Endodermal cell (in vitro differentiated cells): ENCODE measurements around the gene CALR3. TPM values are rescaled to one million over a fixed set of nuclear protein-coding genes. Genes with fewer than 3 reads are reported as not detected.
"Not testable (repeated sequence)": the region's sequence is repeated elsewhere in the genome, so short reads cannot be mapped to it uniquely, and the experiment has no call there.

Experiments
- DNase-seq: peaks from one replicate; pipeline ENCODE4 v3.0.0-alpha.2; 2017
- H3K27ac ChIP-seq: 2 replicates; pipeline ENCODE4 v1.5.1; 2013; ENCODE audit warnings: mild to moderate bottlenecking, low read depth, low read length, moderate library complexity
- H3K27me3 ChIP-seq: 2 replicates; pipeline ENCODE4 v1.6.1; 2013; ENCODE audit warnings: mild to moderate bottlenecking, low read length, moderate library complexity; ENCODE audit not compliant: insufficient read depth, control insufficient read depth, poor library complexity, severe bottlenecking
- H3K36me3 ChIP-seq: 2 replicates; pipeline ENCODE4 v1.7.0; 2013; ENCODE audit warnings: mild to moderate bottlenecking, low read length, moderate library complexity; ENCODE audit not compliant: control insufficient read depth, insufficient read depth
- H3K4me1 ChIP-seq: one replicate; pipeline ENCODE4 v1.7.0; 2013; ENCODE audit warnings: low read length; ENCODE audit not compliant: control insufficient read depth, insufficient read depth
- H3K4me3 ChIP-seq: 2 replicates; pipeline ENCODE4 v1.5.1; 2013; ENCODE audit warnings: mild to moderate bottlenecking, low read length, moderate library complexity
- H3K9ac ChIP-seq: 2 replicates; pipeline ENCODE4 v1.6.1; 2013; ENCODE audit warnings: mild to moderate bottlenecking, low read length, moderate library complexity; ENCODE audit not compliant: poor library complexity, severe bottlenecking; ENCODE audit errors: extremely low read depth
- H3K9me3 ChIP-seq: 2 replicates; pipeline ENCODE4 v1.6.1; 2013; ENCODE audit warnings: mild to moderate bottlenecking, low read length, moderate library complexity; ENCODE audit not compliant: control insufficient read depth
- H3K27ac Mint-ChIP-seq: 2 replicates; pipeline ENCODE4 v1.8.0; 2020; ENCODE audit warnings: mixed read lengths
- H3K27me3 Mint-ChIP-seq: 2 replicates; pipeline ENCODE4 v1.8.0; 2021; ENCODE audit warnings: mild to moderate bottlenecking, mixed read lengths; ENCODE audit not compliant: insufficient read depth
- H3K36me3 Mint-ChIP-seq: 2 replicates; pipeline ENCODE4 v1.8.0; 2020; ENCODE audit warnings: low read depth, mixed read lengths
- H3K4me1 Mint-ChIP-seq: 2 replicates; pipeline ENCODE4 v1.8.0; 2020; ENCODE audit warnings: mixed read lengths
- H3K4me3 Mint-ChIP-seq: 2 replicates; pipeline ENCODE4 v1.8.0; 2020; ENCODE audit warnings: mild to moderate bottlenecking, moderate library complexity, mixed read lengths
- H3K9me3 Mint-ChIP-seq: 2 replicates; pipeline ENCODE4 v1.8.0; 2020; ENCODE audit warnings: mild to moderate bottlenecking, mixed read lengths
- CTCF ChIP-seq: fragments of 200-600 bp; sonication (generic); conservative IDR thresholded peaks from 2 replicates; pipeline ENCODE4 v1.5.0; 2021; ENCODE audit warnings: antibody characterized with exemption, mild to moderate bottlenecking
- WGBS, 2 experiments: methylation state at CpG; one replicate each; pipeline versions ENCODE4 v1.1.5 to v1.1.7; 2013; ENCODE audit warnings: missing lambda C conversion rate in 2 of 2, mixed read lengths in 1 of 2; ENCODE audit not compliant: insufficient coverage in 1 of 2, insufficient read length in 1 of 2; 5-methylcytosine and 5-hydroxymethylcytosine counted together
- long read RNA-seq, 4 experiments: library from polyadenylated mRNA in 2 of 4; library from RNA in 1 of 4; library from capped mRNA in 1 of 4; stranded (forward) in 3 of 4; unstranded in 1 of 4; transcript quantifications; one replicate each; pipeline ENCODE4 v2.0.0, GENCODE V29; 2020 to 2021; ENCODE audit warnings: inconsistent platforms in 1 of 4
- polyA plus RNA-seq, 2 experiments: library from polyadenylated mRNA; stranded (reverse); fragments of 50-300 nt; gene quantifications; one replicate each; pipeline ENCODE4 v1.2.3, GENCODE V29; 2013
- total RNA-seq, 2 donors: library from RNA; stranded (reverse); fragmentation: NEBNext Ultra II Directional in 1 of 2; extraction: Animal tissue kit (Norgen Biotek cat#: 25700) in 1 of 2; gene quantifications; 2 replicates in 1 of 2; 3 replicates in 1 of 2; pipeline ENCODE4 v1.2.1, GENCODE V29; 2021

CALR3 gene
- total RNA-seq, result under 1 TPM in 1 of 2 donors, not detected in 1; 0.27 TPM
- polyA plus RNA-seq (2013, experiment 1 of 2), result not detected
- not detected for polyA plus RNA-seq (2013, experiment 2 of 2)
- long read RNA-seq, experiment 1, result 0 reads
- long read RNA-seq, experiment 2, partial matches to known transcripts, result 0 of 1 reads
- long read RNA-seq, experiment 2, other reads (novel, unspliced or antisense), result 1 of 1 reads
- long read RNA-seq, experiment 3, result 0 reads
- long read RNA-seq, experiment 4, partial matches to known transcripts, result 0 of 4 reads
- long read RNA-seq, experiment 4, other reads (novel, unspliced or antisense), result 2 of 4 reads

- H3K36me3 Mint-ChIP-seq, result peaks cover 3% of the 10 kb centered on the region
- H3K4me3 Mint-ChIP-seq, result peak within 1 kb of the TSS; percentile 86
- H3K27ac ChIP-seq, result peak within 1 kb of the TSS; percentile 86
- peak within 1 kb of the TSS; percentile 92 for H3K4me3 ChIP-seq
- H3K27me3 Mint-ChIP-seq, result no peaks in the 10 kb centered on the region
- WGBS, 2 experiments, result 4 to 16% methylated on average over 20 to 52 of the region's 52 CpGs
- no peaks in the 10 kb centered on the region for H3K9me3 Mint-ChIP-seq
- TF ChIP-seq CTCF, result no peak
- H3K27me3 ChIP-seq, result no peaks in the 10 kb centered on the region
- peak within 1 kb of the TSS; percentile 74 for H3K9ac ChIP-seq
- no peaks in the 10 kb centered on the region for H3K9me3 ChIP-seq
- H3K36me3 ChIP-seq, result peaks cover 5% of the 10 kb centered on the region
- H3K4me1 ChIP-seq, result no peaks in the 10 kb centered on the region
- peak within 1 kb of the TSS; percentile 91 for H3K27ac Mint-ChIP-seq
- peaks cover 9% of the 10 kb centered on the region for H3K4me1 Mint-ChIP-seq
- DNase-seq, result peak; percentile 99
Observed at GRCh38 chr19:16495982-16496612, at the start of gene CALR3, which contains the start of gene C19orf44. Gene CALR3 (minus strand): TSS chr19:16496167. CDS start chr19:16496129, 38 bp downstream. Gene C19orf44 (plus strand): TSS chr19:16496394. CDS start chr19:16500793, 4,399 bp downstream.

- peaks cover 15% of the 10 kb centered on the region for H3K36me3 Mint-ChIP-seq
- no peaks in the 10 kb centered on the region for H3K27me3 Mint-ChIP-seq
- no peaks in the 10 kb centered on the region for H3K9me3 Mint-ChIP-seq
- Histone ChIP-seq H3K9me3 (no peaks in the 10 kb centered on the region), H3K27ac (no peak overlapping the region), H3K9ac (no peak overlapping the region), H3K36me3 (peaks cover 12% of the 10 kb centered on the region), H3K4me1 (no peaks in the 10 kb centered on the region), H3K4me3 (no peak overlapping the region), H3K27me3 (no peaks in the 10 kb centered on the region)
- no peak for TF ChIP-seq CTCF
- no peak for DNase-seq
- 95 to 96% methylated on average over 8 to 10 of the region's 11 CpGs for WGBS, 2 experiments
- H3K4me1 Mint-ChIP-seq, result peaks cover 16% of the 10 kb centered on the region
- H3K27ac Mint-ChIP-seq, result peak overlapping the region; percentile 69
- H3K4me3 Mint-ChIP-seq, result no peak overlapping the region
Observed at GRCh38 chr19:16544473-16545231, 48.7 kb upstream of the CALR3 start.

GRCh38 chr19:16543734-16544133 is 47.8 kb upstream of the CALR3 start:
- Mint-ChIP-seq H3K27ac (peak overlapping the region; percentile 66), H3K4me3 (peak overlapping the region; percentile 86), H3K4me1 (peaks cover 16% of the 10 kb centered on the region), H3K36me3 (peaks cover 22% of the 10 kb centered on the region)
- H3K4me1 ChIP-seq, H3K9me3 Mint-ChIP-seq, H3K27ac ChIP-seq, H3K9me3 ChIP-seq, DNase-seq, H3K27me3 Mint-ChIP-seq, H3K27me3 ChIP-seq: not testable (repeated sequence)
- Histone ChIP-seq H3K36me3 (peaks cover 19% of the 10 kb centered on the region), H3K4me3 (peak overlapping the region; percentile 93), H3K9ac (peak overlapping the region; percentile 95)
- WGBS, 2 experiments, result 88 to 93% methylated on average over 3 to 6 of the region's 6 CpGs
